HS-5 (cell line): ENCODE results near the gene NTN4.

ENCODE experiments used
- DNase-seq: peaks from one replicate; pipeline ENCODE4 v3.0.0-alpha.2; 2012; ENCODE audit warnings: low read depth

Gene NTN4

GRCh38 chr12:95653771-95654546 is 136.6 kb downstream of the NTN4 start:
- DNase-seq = peak; percentile 67

GRCh38 chr12:95651681-95652080 is 138.9 kb downstream of the NTN4 start:
- DNase-seq = no peak

GRCh38 chr12:95648990-95649791 is 141.4 kb downstream of the NTN4 start:
- no peak for DNase-seq

- DNase-seq = no peak
These were observed 143.8 kb downstream of the NTN4 start for GRCh38 chr12:95646781-95647190.

GRCh38 chr12:95643256-95643655 is 147.3 kb downstream of the NTN4 start:
- no peak for DNase-seq

- no peak for DNase-seq
These were observed 148.0 kb downstream of the NTN4 start for GRCh38 chr12:95642583-95642982.

- DNase-seq = no peak
These were observed 149.1 kb downstream of the NTN4 start for GRCh38 chr12:95641299-95641952.

- DNase-seq = no peak
These were observed 150.0 kb downstream of the NTN4 start for GRCh38 chr12:95640516-95640915.

GRCh38 chr12:95637471-95638155 is 153.0 kb downstream of the NTN4 start:
- peak; percentile 95 for DNase-seq

- DNase-seq = no peak
These were observed 153.6 kb downstream of the NTN4 start for GRCh38 chr12:95637010-95637409.

- no peak for DNase-seq
These were observed 155.6 kb downstream of the NTN4 start for GRCh38 chr12:95634622-95635621.

GRCh38 chr12:95633732-95634465 is 156.7 kb downstream of the NTN4 start:
- DNase-seq = no peak

- peak; percentile 90 for DNase-seq
These were observed 157.4 kb downstream of the NTN4 start for GRCh38 chr12:95633049-95633731.

- no peak for DNase-seq
These were observed 160.1 kb downstream of the NTN4 start for GRCh38 chr12:95630496-95630895.

GRCh38 chr12:95629392-95629791 is 161.2 kb downstream of the NTN4 start:
- no peak for DNase-seq

GRCh38 chr12:95626854-95627253 is 163.7 kb downstream of the NTN4 start:
- no peak for DNase-seq

- DNase-seq = no peak
These were observed 165.6 kb downstream of the NTN4 start for GRCh38 chr12:95625012-95625411.

- no peak for DNase-seq
These were observed 166.0 kb downstream of the NTN4 start for GRCh38 chr12:95624589-95624988.

GRCh38 chr12:95623554-95624170 is 166.9 kb downstream of the NTN4 start:
- peak; percentile 70 for DNase-seq
